GM18870 (cell line): ENCODE results near the gene ATPAF2.
"Not testable (repeated sequence)": the region's sequence is repeated elsewhere in the genome, so short reads cannot be mapped to it uniquely, and the experiment has no call there.

Source experiments
- ATAC-seq: cut with Tn5 transposase; IDR thresholded peaks from one replicate; pipeline ENCODE4 v1.9.1; 2021; ENCODE audit warnings: moderate library complexity; ENCODE audit not compliant: unreplicated experiment

Gene ATPAF2

GRCh38 chr17:18014006-18014405 is 25.0 kb downstream of the ATPAF2 start:
- no peak for ATAC-seq

GRCh38 chr17:18011286-18011685 is 27.7 kb downstream of the ATPAF2 start:
- no peak for ATAC-seq

GRCh38 chr17:18009609-18010420 is 29.2 kb downstream of the ATPAF2 start:
- ATAC-seq: no peak

GRCh38 chr17:18008496-18009268 is 30.3 kb downstream of the ATPAF2 start:
- ATAC-seq: no peak

GRCh38 chr17:18006495-18007239 is 32.3 kb downstream of the ATPAF2 start:
- ATAC-seq: no peak

GRCh38 chr17:18005496-18005895 is 33.5 kb downstream of the ATPAF2 start:
- no peak for ATAC-seq

GRCh38 chr17:18004884-18005305 is 34.1 kb downstream of the ATPAF2 start:
- no peak for ATAC-seq

- ATAC-seq: no peak
Observed at GRCh38 chr17:18004345-18004744, 34.6 kb downstream of the ATPAF2 start.

- ATAC-seq: no peak
Observed at GRCh38 chr17:18002171-18002570, 36.8 kb downstream of the ATPAF2 start.

- no peak for ATAC-seq
Observed at GRCh38 chr17:18000030-18000408, 38.9 kb downstream of the ATPAF2 start.

GRCh38 chr17:17999364-18000029 is 39.5 kb downstream of the ATPAF2 start:
- ATAC-seq: no peak

- ATAC-seq: no peak
Observed at GRCh38 chr17:17998934-17999333, 40.0 kb downstream of the ATPAF2 start.

- ATAC-seq: not testable (repeated sequence)
Observed at GRCh38 chr17:17995887-17996286, 43.1 kb downstream of the ATPAF2 start.

- ATAC-seq: no peak
Observed at GRCh38 chr17:17994271-17995069, 44.5 kb downstream of the ATPAF2 start.

- ATAC-seq: no peak
Observed at GRCh38 chr17:17993852-17994251, 45.1 kb downstream of the ATPAF2 start.

- no peak for ATAC-seq
Observed at GRCh38 chr17:17993366-17993765, 45.6 kb downstream of the ATPAF2 start.

- no peak for ATAC-seq
Observed at GRCh38 chr17:17990282-17990681, 48.7 kb downstream of the ATPAF2 start.

- no peak for ATAC-seq
Observed at GRCh38 chr17:17989618-17990017, 49.4 kb downstream of the ATPAF2 start.

- no peak for ATAC-seq
Observed at GRCh38 chr17:17989081-17989480, 49.9 kb downstream of the ATPAF2 start.

GRCh38 chr17:17988427-17988945 is 50.5 kb downstream of the ATPAF2 start:
- no peak for ATAC-seq
